NCI-H1417 (cell line): ENCODE results near the gene RAD51B.
"Not testable (repeated sequence)": the region's sequence is repeated elsewhere in the genome, so short reads cannot be mapped to it uniquely, and the experiment has no call there.

Source experiments
- DNase-seq, 3 experiments: peaks; one replicate each; lab custom pipeline; 2025; lab: John Stamatoyannopoulos, UW

RAD51B gene

GRCh38 chr14:68269136-68269927, 449.8 kb downstream of the RAD51B start:
- DNase-seq, result no peak

GRCh38 chr14:68270342-68270741, 450.8 kb downstream of the RAD51B start:
- DNase-seq, result no peak

DNA sequence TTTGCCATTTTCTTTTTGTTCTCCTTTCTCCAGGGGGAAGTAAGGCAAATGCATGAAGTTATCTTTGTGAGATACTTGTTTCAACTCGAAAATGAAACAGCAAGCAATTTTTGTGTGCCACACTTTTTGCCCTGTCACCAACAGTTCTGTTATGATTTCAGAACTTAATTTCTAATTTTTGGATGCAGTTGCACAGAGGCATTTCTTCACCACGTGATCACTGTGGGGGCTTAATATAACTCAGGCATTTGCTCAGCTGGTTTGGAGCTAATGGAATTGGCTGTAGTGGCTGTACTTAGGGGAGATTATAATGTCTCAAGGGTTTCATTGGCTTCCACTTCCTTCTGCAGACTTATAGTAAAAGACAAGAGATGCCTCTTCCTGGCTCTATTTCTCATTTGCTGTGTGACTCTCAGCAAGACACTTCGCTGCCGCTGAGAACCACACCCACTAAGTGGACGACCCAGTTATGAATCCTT, 452.4 kb downstream of the RAD51B start:
- DNase-seq, result no peak

GRCh38 chr14:68273413-68273812, 453.8 kb downstream of the RAD51B start:
- DNase-seq, result no peak

DNA sequence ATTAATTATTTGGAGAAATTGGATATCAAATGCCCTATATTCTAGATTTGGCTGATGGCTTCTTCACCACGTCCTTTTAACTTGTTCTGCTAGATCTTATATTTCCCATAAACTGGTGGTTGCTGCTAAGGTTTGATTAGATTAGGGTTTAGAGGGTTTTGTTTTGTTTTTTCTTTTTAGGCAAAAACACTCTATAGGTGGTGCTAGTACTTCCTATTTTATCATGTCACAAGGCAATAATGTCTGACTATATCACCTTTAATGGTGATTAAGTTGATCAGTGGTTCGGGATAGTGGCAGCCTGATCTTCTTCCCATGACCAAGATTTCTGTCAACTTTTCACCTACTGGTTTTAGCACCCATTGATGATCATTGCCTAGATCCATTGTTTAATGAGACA, 455.1 kb downstream of the RAD51B start:
- no peak for DNase-seq

DNA sequence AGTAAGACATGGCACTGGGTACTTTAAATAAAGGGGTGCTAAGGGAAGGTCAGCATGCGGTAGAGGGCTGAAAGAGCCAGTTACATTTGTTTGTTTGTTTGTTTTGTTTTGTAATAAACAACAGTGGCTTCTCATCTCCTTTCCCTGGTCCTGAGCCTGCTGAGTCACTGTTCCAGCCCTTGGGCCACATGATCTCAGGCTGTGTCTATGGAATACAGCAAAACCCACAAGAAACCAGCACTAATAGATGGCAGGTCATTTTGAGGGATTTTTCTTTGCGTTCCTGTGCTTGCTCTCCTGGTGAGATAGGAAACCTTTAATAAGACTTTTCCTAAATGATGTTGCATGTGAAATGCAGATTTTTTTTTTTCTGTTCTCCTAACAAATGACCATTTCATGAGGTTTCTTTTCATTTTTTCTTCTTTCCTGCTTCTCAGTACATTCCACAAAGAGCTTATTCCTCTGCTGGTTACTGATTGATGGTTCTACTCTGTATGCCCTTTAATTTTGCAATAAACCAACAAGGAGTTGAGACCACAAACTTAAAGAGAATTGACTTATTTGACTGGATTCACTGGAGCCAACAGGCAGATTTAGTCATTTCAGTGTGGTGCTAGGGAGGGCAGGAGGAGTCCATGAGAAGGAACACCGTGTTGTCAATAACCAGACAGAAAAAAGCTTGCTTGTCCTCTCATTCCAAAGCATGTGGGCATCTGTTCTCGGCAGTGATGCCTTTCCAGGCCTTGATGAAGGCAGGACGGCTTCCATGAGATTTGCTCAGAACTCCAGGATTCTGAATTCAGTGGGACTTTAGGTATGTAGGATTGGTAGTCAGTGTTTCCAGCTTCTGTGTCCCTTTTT, 459.2 kb downstream of the RAD51B start:
- DNase-seq, result no peak

- DNase-seq, result no peak
Measured at GRCh38 chr14:68279437-68279720, 459.8 kb downstream of the RAD51B start.

DNA sequence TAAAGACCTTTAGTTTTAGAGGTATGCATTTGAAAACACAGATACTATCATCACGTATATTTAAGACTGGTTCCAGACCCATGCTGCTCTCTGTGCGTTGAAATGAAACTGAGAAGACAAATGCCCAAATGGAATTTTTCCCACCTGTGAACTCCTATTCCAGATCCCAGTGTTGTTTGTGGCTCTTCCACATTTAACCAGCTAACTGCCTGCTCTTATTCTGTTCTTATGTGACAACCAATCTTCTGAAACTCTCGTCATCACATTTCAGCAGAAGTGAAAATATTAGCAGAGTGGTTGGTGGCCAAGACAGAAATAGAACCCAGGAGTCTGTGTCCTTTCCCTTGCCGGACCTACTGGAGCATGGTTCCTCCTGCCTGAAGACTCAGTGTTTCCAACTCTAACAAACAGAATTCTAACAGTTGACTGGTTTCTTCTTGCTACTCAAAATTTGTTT, 460.2 kb downstream of the RAD51B start:
- DNase-seq, result no peak

DNA sequence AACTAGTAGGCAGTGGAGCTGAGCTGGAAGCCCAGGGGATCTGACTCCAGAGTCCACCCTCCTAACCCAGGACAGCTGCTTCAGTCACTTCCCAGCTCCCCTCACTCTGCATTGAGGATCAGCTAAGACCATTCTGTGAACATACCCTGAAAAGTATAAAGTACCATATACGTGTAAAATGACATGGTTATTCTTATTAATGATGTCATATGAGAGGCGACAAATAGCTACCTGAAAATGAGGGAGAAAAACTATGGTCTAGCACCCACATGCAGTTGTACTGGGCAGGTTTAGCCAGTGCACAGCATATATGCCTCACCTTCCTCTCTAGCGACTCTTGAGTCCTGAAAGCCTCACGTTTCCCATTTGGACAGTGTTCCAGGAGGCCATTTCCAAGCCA, 461.9 kb downstream of the RAD51B start:
- DNase-seq, result no peak

DNA sequence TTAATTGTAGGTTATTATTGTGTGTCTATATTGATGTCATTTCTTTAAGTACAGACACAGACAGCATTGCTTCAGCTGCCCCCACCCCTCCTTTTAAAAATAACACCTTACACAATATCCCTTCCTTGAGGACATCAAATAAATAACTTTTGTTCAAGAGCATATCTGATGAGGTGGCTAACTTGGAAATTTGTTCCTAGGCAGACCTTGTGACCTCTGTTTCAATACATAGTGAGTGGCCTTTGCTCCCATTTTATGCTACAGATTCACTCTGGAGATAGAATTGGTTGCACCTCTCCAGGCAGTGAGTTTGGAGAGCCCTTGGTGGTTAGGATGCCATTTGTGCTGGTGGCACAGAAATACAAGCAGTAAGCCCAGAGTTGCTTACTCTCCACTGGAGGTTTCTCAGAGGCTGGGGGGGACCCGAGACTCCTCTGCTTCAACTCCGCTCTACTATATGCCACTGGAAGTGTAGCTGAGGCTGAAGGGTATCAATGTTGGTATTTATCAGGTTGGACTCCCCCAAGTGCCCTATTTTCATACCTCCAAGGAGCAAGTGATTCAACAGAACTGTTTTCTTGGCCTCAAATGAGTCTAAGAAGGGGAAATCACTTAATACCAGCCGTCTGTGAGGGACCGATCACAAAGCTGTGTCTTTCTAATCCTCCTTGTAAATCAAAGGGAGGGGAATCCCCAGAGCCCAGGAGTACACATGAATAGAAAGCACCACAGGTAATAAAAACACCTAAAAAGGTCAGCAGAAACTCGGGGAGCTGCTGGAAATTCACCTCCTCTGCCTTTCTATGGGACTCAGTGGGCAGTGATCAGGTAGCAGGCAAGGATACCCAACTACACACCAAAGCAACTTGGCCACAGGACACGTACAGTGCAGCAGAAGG, 463.1 kb downstream of the RAD51B start:
- DNase-seq, result no peak

DNA sequence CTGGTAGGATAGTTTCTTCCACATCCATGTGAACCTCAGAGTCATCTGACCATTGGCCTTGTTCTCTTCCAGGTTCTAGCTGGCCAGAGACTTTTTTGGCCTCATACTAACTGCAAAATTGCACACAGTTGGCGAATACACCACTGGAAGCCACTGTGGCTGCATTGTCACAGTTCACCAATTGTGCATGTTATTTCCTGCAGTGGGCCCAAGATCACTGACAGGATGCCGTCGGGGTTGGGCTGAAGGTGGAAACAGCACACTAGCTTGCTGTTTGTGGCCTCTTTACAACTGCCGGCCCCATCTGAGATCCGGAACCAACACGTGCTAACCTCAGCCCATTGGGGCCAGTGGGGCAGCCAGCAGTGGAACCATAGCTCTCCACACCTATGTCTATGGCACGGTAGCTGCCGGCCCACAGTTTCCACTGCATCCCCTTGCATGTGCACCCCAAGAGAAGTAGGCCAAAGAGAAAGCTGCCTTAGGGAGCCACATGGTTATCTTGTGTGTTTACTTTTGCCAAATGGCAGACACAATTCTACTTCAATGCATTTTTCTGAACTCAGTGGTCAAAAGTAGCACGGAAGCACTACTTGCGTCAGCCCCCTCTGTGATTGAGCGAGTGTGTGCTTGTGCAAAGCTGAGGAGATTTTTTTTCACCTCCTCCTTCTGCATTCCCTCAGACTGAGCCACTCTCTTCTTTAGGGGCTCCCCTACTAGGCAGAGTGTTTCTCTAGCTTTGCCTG, 464.0 kb downstream of the RAD51B start:
- DNase-seq, result no peak

DNA sequence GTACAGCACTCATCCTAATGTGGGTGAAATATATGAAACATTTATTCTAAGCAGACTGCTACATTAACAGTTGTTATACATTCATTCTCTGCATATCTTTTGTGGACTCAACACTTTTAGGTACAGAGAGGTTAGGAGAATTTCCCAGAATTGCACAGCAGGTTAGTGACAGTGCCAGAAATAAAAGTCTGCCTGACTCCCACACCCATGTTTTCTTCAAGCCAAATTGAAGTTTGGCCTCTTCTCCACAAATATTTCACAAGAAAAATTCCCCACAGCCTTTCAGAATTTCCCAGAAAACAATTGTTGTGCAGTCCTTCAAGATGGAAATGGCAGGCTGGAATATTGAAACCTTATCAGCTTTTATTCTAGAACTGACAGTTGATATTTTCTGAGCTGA, 464.8 kb downstream of the RAD51B start:
- no peak for DNase-seq

DNA sequence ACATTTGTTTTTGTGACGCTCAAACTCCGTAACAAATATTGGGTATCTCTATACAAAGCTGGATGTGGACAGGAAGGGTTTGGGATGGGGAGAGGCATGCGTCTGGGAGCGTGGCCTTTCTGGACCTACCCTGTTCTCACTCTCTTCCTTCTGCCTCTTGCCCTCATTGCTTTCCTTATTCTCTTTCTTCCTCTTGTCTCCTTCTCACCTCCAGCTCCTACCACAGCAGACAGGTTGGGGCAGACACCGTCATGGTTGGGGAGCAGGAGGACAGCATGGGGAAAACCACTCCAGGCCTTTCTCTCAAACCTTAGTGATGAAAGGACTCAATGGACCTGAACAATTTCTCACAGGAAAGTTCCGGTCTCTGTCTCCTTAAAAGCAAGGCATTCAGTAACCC, 465.3 kb downstream of the RAD51B start:
- no peak for DNase-seq

GRCh38 chr14:68285421-68286179, 466.0 kb downstream of the RAD51B start:
- no peak for DNase-seq

DNA sequence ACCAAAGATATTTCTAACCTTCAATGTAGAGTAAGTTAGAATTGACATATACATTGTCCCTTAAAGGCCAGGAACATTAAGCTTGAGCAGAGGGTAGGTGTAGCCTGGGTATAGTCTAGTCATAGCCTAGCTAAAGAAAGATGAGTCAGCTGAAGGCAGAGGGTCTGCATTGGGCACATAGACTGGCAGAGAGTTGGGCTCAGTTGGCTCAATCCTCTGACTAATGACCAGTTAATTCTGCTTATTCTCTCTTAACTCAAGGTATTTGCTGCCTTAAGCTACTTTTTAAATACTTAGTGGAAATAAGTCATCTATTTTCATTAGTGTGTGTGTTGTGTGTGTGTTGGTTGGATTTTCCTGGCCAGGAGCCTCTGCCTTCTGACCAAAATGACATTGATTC, 467.1 kb downstream of the RAD51B start:
- no peak for DNase-seq

DNA sequence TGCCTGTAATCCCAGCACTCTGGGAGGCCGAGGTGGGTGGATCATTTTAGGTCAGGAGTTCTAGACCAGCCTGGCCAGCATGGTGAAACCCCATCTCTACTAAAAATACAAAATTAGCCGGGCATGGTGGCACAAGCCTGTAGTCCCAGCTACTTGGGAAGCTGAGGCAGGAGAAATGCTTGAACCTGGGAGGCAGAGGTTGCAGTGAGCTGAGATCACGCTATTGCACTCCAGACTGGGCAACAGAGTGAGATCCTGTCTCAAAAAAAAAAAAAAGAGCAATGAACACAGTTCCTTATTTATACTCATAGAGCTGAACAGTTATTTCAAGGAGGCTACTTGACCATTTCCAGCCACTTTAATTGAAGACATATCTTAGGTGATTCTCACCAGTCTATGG, 469.9 kb downstream of the RAD51B start:
- not testable (repeated sequence) for DNase-seq

GRCh38 chr14:68291820-68292219, 472.2 kb downstream of the RAD51B start:
- peak in 2 of 3 experiments; percentile 36 to 83 for DNase-seq

- peak in 1 of 3 experiments; percentile 20 for DNase-seq
Measured at GRCh38 chr14:68292441-68293215, 473.0 kb downstream of the RAD51B start.

DNA sequence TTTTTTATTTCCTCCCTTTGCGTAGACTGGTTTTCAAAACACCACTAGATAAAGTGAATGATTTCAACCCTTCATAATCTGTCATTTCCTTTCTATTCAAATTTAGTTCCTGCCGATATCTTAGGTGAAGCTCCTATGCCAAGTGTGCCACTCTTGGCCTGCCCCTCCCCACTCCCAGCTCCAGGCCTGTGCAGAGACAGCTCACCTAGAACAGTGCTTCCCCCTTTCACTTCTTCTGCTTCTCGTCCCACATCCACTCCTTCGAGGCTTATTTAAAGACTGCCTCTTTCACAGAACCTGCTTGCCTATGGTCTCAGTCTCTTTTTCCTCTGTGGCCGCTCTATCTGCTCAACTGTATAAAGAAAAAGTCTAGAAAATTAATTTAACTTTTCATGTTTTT, 473.8 kb downstream of the RAD51B start:
- no peak for DNase-seq

DNA sequence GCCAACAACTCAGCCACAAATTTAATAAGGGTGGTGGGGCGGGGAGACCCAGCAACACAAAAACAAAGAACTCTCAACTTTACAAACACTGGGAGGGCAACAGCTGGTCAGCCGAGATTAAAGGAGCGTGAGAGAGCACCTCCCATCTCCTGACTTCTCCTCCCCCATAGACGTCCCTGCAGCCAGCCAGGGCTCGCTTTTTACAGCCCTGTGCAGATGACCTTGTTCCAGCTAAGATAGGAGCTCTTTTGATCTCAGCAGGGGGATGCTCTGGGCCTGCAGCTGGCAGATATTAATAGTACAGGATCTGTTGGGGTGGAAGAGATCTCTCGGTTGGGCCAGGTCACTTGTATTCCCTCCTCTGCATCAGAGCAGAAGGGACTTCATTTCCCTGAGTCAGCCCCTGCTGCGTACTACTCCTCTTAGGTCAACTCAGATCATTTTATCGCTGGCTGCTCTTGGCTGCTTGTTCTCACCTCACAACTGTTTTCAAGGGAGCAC, 475.8 kb downstream of the RAD51B start:
- peak in 1 of 3 experiments; percentile 18 for DNase-seq
